Retinal pigment epithelial cell (primary cell): ENCODE results near the gene AIP.

ENCODE experiments used
- DNase-seq: peaks from one replicate; pipeline ENCODE4 v3.0.0-alpha.2; 2010; ENCODE audit warnings: low read depth
- H3K4me3 ChIP-seq: 2 replicates; pipeline ENCODE4 v1.5.1; 2011; ENCODE audit warnings: mild to moderate bottlenecking, low read length, control low read depth, moderate library complexity
- TF ChIP-seq, protein P1 (sequence below): conservative IDR thresholded peaks from 2 replicates; pipeline ENCODE4 v1.5.1; 2011; ENCODE audit warnings: low read depth, low read length, control low read depth, inconsistent platforms

The AIP gene

DNA sequence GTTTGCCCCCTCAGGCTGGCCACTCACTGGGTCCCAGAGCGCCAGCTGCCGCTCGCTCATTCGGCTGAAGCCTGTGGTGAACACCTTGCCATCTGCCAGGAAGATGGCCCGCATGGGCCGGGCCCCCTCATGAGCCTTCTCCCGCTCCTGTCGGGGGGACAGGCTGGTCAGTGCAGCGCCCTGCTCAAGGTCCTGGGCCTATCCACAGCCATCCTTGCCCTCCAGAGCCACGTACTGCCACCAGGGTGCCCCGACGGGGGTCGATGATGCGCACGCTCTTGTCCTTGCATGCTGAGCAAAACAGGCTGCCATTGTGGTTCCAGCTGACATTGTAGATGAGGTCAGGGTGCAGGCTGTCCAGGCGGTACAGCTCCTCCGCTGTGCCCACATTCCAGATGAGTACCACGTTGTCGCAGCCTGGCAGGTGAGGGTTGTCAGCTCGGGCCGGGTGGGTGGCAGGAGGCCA, 41.7 kb upstream of the AIP start:
- TF ChIP-seq, protein P1, sequence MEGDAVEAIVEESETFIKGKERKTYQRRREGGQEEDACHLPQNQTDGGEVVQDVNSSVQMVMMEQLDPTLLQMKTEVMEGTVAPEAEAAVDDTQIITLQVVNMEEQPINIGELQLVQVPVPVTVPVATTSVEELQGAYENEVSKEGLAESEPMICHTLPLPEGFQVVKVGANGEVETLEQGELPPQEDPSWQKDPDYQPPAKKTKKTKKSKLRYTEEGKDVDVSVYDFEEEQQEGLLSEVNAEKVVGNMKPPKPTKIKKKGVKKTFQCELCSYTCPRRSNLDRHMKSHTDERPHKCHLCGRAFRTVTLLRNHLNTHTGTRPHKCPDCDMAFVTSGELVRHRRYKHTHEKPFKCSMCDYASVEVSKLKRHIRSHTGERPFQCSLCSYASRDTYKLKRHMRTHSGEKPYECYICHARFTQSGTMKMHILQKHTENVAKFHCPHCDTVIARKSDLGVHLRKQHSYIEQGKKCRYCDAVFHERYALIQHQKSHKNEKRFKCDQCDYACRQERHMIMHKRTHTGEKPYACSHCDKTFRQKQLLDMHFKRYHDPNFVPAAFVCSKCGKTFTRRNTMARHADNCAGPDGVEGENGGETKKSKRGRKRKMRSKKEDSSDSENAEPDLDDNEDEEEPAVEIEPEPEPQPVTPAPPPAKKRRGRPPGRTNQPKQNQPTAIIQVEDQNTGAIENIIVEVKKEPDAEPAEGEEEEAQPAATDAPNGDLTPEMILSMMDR: no peak
- no peak overlapping the region for H3K4me3 ChIP-seq
- no peak for DNase-seq

DNA sequence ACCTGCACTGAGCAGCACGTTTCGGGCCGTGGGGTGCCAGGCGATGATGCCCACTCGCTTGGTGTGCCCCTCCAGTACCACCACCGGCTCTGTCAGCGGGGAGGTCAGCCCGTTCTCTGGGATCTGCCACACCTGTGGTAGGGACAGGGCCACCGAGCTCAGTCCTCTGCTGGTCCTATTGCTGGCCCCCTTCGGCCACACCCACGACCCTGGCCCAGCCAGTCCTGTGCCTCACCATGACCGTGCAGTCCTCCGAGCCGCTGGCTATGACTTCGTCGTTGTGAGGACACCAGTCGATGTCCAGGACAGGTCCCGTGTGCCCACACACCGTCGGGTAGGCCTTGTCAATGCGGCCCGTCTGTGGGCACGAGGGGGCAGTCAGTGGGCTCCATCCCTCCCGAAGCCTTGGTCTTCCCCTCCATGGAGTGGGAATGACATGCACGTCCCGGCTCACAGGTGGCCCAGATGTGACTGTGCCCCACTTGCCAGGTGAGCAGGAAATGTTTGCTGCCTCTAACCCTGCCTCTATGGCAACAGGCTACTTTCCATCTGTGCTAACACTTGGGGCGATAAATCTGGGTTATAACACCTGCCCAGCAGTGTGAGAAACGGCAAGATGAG, 41.0 kb upstream of the AIP start:
- H3K4me3 ChIP-seq: no peak overlapping the region
- TF ChIP-seq, protein P1: no peak
- DNase-seq: no peak

DNA sequence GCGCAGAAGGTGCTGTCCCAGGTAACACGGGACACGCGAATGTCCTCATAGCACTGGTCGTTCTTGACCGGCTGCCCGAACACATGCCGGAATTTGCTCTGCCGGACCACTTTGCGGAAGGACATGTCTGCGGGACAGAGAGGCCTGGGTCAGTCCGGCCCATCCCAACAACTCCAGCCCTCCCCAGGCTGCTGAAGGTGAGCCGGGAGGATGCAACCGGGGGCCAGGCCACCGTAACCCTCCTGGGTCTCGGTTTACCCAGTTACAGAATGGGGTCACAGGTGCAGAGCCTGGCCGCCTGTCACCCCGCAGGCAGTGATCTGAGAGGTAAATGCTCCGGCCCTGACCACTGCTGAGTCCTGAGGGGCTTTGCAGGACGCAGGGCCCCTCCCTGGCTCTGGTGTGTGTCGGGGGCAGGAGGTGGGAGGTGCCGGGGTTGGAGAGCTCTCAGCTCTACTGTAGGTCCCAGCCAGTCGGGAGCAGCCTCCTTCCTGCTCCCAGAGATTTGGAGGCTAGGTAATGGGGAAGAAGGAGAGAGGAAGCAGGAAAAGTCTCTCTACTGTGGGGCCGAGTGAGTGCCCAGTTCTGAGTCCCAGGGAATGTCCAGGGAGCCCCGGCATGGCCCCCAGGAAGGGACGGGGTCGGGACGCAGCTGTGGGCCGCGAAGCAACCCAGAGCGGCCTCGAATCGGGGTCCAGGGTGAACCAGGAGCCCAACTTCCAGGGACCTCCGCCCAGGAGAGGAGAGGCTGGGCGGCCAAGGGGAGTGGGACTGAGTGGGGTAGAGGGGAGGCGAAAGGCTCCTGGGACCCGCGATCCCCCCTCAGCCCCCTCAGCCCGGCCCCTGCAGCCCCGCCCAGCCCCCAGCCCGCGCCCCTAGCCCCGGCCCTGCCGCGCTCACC, 40.1 kb upstream of the AIP start:
- peak overlapping the region; percentile 78 for H3K4me3 ChIP-seq
- DNase-seq: no peak
- TF ChIP-seq, protein P1: no peak

DNA sequence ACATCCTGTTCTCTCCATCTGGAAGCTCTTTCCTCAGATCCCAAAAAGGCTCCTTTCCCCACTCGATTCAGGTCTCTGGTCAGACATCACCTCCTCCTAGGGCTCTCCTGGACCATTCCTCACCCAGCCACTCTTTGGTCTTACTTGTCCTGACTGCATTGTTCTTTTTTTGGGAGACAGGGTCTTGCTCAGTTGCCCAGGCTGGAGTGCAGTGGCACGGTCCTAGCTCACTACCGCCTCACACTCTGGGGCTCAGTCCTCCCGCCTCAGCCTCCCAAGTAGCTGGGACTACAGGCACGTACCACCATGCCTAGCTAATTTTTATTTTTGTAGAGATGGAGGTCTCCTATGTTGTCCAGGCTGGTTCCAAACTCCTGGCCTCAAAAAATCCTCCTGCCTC, 37.3 kb upstream of the AIP start:
- no peak for DNase-seq
- TF ChIP-seq, protein P1: no peak
- no peak overlapping the region for H3K4me3 ChIP-seq

DNA sequence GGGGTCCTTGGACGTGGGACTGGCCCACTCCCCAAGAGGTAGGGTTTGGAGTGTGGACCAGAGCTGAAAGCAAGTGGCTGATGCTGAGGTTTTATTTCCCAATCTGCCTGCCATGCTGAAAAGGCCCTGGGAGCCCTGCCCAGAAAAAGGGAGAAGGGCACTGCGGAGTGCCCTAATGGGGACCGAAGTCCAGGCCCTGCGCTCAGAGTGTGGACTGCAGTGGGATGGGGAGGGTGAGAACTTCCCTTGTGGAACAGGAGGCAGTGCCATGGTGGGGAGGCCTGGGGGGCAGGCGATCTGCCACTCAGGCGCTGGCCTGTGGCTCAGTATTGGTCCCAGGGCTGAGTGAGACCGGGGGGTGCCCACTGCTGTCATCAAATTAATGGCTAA, 34.6 kb upstream of the AIP start:
- no peak overlapping the region for H3K4me3 ChIP-seq
- no peak for DNase-seq
- TF ChIP-seq, protein P1: no peak

DNA sequence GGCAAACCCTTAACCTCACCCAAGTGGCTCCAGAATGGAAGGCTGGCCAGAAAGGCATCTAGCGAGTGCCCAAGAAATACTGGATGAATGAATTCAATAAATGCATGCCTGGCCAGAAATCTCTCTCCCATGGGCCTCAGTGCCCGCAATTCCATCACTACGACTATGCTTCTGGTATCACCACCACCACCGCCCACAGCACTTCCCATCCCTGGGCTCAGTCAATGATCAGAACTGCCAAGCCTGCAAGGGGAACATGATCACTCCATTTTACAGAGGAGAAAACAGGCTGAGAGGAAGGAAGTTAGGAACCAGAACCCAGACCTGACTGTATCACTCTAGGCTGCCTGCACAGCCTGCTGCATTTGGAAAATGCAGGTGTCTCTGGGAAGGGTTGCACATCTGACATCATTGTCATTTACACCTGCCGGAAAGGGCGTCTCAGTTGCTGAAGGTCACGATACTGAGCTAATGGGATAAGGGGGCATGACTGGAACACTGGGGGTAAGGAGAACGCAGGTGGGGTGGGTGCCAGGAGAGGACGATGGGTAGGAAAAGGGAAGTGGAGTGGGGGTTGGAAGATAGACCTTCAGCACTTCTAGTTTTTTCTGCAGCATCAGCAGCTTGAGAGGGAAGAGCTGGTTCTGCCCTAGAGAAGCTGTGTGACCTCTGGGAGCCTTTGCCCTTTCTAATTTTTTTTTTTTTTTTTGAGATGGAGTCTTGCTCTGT, 33.5 kb upstream of the AIP start:
- H3K4me3 ChIP-seq: no peak overlapping the region
- no peak for DNase-seq
- TF ChIP-seq, protein P1: no peak
